Neural cell (in vitro differentiated cells): ENCODE data around the gene KRT86. TPM values are rescaled to one million over a fixed set of nuclear protein-coding genes. Genes with fewer than 3 reads are reported as not detected.
"Not testable (repeated sequence)": the region's sequence is repeated elsewhere in the genome, so short reads cannot be mapped to it uniquely, and the experiment has no call there.

Source experiments
- H2AFZ ChIP-seq: fragments of 200-600, 300-800 bp; sonication (generic), shearing (Covaris generic); 2 replicates; pipeline ENCODE4 v1.6.0; 2014; ENCODE audit warnings: low read depth, mild to moderate bottlenecking, antibody characterized with exemption, low read length, moderate library complexity
- H3F3A ChIP-seq: fragments of 200-600 bp; shearing (Covaris generic); 2 replicates; pipeline ENCODE4 v1.6.1; 2016; ENCODE audit warnings: mild to moderate bottlenecking, moderate library complexity, mixed read lengths, antibody characterized with exemption, low read length; ENCODE audit not compliant: insufficient read depth, poor library complexity, severe bottlenecking
- H3K27ac ChIP-seq: fragments of 200-600, 300-800 bp; sonication (generic), shearing (Covaris generic); 2 replicates; pipeline ENCODE4 v1.5.1; 2014; ENCODE audit warnings: mild to moderate bottlenecking, low read length, moderate library complexity
- H3K27me3 ChIP-seq: fragments of 300-800, 200-600 bp; sonication (generic), shearing (Covaris generic); 2 replicates; pipeline ENCODE4 v1.6.0; 2014; ENCODE audit warnings: mild to moderate bottlenecking, low read depth, low read length, moderate library complexity; ENCODE audit not compliant: insufficient read depth
- H3K36me3 ChIP-seq: fragments of 300-800, 200-600 bp; sonication (generic), shearing (Covaris generic); 2 replicates; pipeline ENCODE4 v1.5.1; 2014; ENCODE audit warnings: mild to moderate bottlenecking, antibody characterized with exemption, low read length, moderate library complexity; ENCODE audit not compliant: insufficient read depth
- H3K4me2 ChIP-seq: fragments of 300-800, 200-600 bp; sonication (generic), shearing (Covaris generic); 2 replicates; pipeline ENCODE4 v1.6.0; 2014; ENCODE audit warnings: mild to moderate bottlenecking, low read length
- H3K4me3 ChIP-seq: fragments of 300-800, 200-600 bp; sonication (generic), shearing (Covaris generic); 2 replicates; pipeline ENCODE4 v1.5.1; 2014; ENCODE audit warnings: mild to moderate bottlenecking, low read length, moderate library complexity
- H3K79me2 ChIP-seq: fragments of 200-600 bp; shearing (Covaris generic); replicated peaks from 2 replicates; pipeline ENCODE4 v1.6.0; 2014; ENCODE audit warnings: mild to moderate bottlenecking, low read length, moderate library complexity; ENCODE audit not compliant: insufficient read depth
- H3K9ac ChIP-seq: fragments of 300-800, 200-600 bp; sonication (generic), shearing (Covaris generic); 2 replicates; pipeline ENCODE4 v1.6.1; 2016; ENCODE audit warnings: mild to moderate bottlenecking, low read length, mixed read lengths
- H3K9me2 ChIP-seq: fragments of 200-600 bp; shearing (Covaris generic); 2 replicates; pipeline ENCODE4 v1.6.1; 2016; ENCODE audit warnings: mild to moderate bottlenecking, low read length, mixed read lengths; ENCODE audit not compliant: insufficient read depth
- H3K9me3 ChIP-seq: fragments of 200-600, 300-800 bp; sonication (generic), shearing (Covaris generic); 2 replicates; pipeline ENCODE4 v1.6.1; 2016; ENCODE audit warnings: mild to moderate bottlenecking, mixed run types, low read length, moderate library complexity, mixed read lengths
- H4K20me1 ChIP-seq: fragments of 200-600 bp; shearing (Covaris generic); 2 replicates; pipeline ENCODE4 v1.6.1; 2016; ENCODE audit warnings: mild to moderate bottlenecking, mixed run types; ENCODE audit not compliant: insufficient read depth
- CTCF ChIP-seq: fragments of 450-650 bp; IDR thresholded peaks from 2 replicates; pipeline ENCODE4 v1.5.1; 2014; ENCODE audit warnings: antibody characterized with exemption, mild to moderate bottlenecking, moderate library complexity; ENCODE audit not compliant: poor library complexity, severe bottlenecking
- EP300 ChIP-seq: fragments of 450-650 bp; conservative IDR thresholded peaks from 2 replicates; pipeline ENCODE4 v1.6.1; 2014; ENCODE audit warnings: antibody characterized with exemption, mild to moderate bottlenecking, moderate library complexity; ENCODE audit not compliant: poor library complexity, severe bottlenecking
- EZH2 ChIP-seq: fragments of 200-600, 300-800 bp; shearing (Covaris generic), sonication (generic); IDR thresholded peaks from 2 replicates; pipeline ENCODE4 v1.6.1; 2014; ENCODE audit warnings: antibody characterized with exemption, low read length, borderline replicate concordance, mild to moderate bottlenecking; ENCODE audit not compliant: insufficient read depth, poor library complexity, severe bottlenecking
- MXI1 ChIP-seq: fragments of 450-650 bp; conservative IDR thresholded peaks from 2 replicates; pipeline ENCODE4 v1.6.1; 2014; ENCODE audit warnings: antibody characterized with exemption, mild to moderate bottlenecking; ENCODE audit not compliant: poor library complexity, severe bottlenecking
- POLR2AphosphoS5 ChIP-seq: IDR thresholded peaks from 2 replicates; pipeline ENCODE4 v1.6.1; 2012
- RAD21 ChIP-seq: fragments of 450-650 bp; conservative IDR thresholded peaks from 2 replicates; pipeline ENCODE4 v1.6.1; 2014; ENCODE audit warnings: antibody characterized with exemption, mild to moderate bottlenecking, moderate library complexity
- REST ChIP-seq: IDR thresholded peaks from 2 replicates; pipeline ENCODE4 v1.6.1; 2012; ENCODE audit warnings: borderline replicate concordance
- SMC3 ChIP-seq: fragments of 450-650 bp; conservative IDR thresholded peaks from 2 replicates; pipeline ENCODE4 v1.6.1; 2014; ENCODE audit warnings: antibody characterized with exemption, mild to moderate bottlenecking, moderate library complexity; ENCODE audit not compliant: poor library complexity
- TAF1 ChIP-seq: IDR thresholded peaks from 2 replicates; pipeline ENCODE4 v1.6.1; 2012; ENCODE audit warnings: low read depth
- polyA plus RNA-seq: library from polyadenylated mRNA; depleted of rRNA; stranded (reverse); fragments of >200 nt; gene quantifications from 2 replicates; pipeline ENCODE4 v1.2.3, GENCODE V29; 2014

KRT86 gene
- polyA plus RNA-seq, 1 donor from 2014 or later: not detected

GRCh38 chr12:52343550-52343949 is 69.1 kb downstream of the KRT86 start:
- Histone ChIP-seq H3K36me3 (no peaks in the 10 kb centered on the region), H3K9me3 (no peaks in the 10 kb centered on the region), H3K9ac (no peak overlapping the region)

GRCh38 chr12:52344111-52344510 is 69.7 kb downstream of the KRT86 start:
- no peak overlapping the region for H3K4me3 ChIP-seq
- no peaks in the 10 kb centered on the region for H3K79me2 ChIP-seq
- no peaks in the 10 kb centered on the region for H3F3A ChIP-seq
- no peak overlapping the region for H3K27ac ChIP-seq
- H3K9ac ChIP-seq: no peak overlapping the region
- no peaks in the 10 kb centered on the region for H3K9me3 ChIP-seq
- no peaks in the 10 kb centered on the region for H3K9me2 ChIP-seq
- no peak overlapping the region for H3K4me2 ChIP-seq
- no peaks in the 10 kb centered on the region for H3K27me3 ChIP-seq
- H4K20me1 ChIP-seq: no peaks in the 10 kb centered on the region
- TF ChIP-seq MXI1 (no peak), TAF1 (no peak), EP300 (no peak)
- H2AFZ ChIP-seq: no peak overlapping the region
- H3K36me3 ChIP-seq: no peaks in the 10 kb centered on the region

More at GRCh38 chr12:52343550-52343949, 69.1 kb downstream of the KRT86 start:
- no peak overlapping the region for H3K4me3 ChIP-seq
- H3K9me2 ChIP-seq: no peaks in the 10 kb centered on the region
- H3F3A ChIP-seq: no peaks in the 10 kb centered on the region
- H3K4me2 ChIP-seq: no peak overlapping the region
- H3K27me3 ChIP-seq: no peaks in the 10 kb centered on the region
- TF ChIP-seq SMC3: no peak
- no peak for TF ChIP-seq POLR2AphosphoS5
- TF ChIP-seq MXI1: no peak
- no peak for TF ChIP-seq REST
- TF ChIP-seq TAF1: no peak
- TF ChIP-seq CTCF: no peak
- TF ChIP-seq EP300: no peak
- no peak for TF ChIP-seq RAD21
- TF ChIP-seq EZH2: no peak
- H4K20me1 ChIP-seq: no peaks in the 10 kb centered on the region
- H3K27ac ChIP-seq: no peak overlapping the region
- H2AFZ ChIP-seq: no peak overlapping the region
- no peaks in the 10 kb centered on the region for H3K79me2 ChIP-seq

GRCh38 chr12:52345041-52345440 is 70.6 kb downstream of the KRT86 start:
- H3F3A ChIP-seq, H3K79me2 ChIP-seq, H3K27ac ChIP-seq, H4K20me1 ChIP-seq, H3K4me3 ChIP-seq, H3K9me2 ChIP-seq, H3K9me3 ChIP-seq, H3K27me3 ChIP-seq, H3K9ac ChIP-seq, H2AFZ ChIP-seq, H3K36me3 ChIP-seq, H3K4me2 ChIP-seq: not testable (repeated sequence)
